ENCODE results near the gene ELF4.

GRCh38 chrX:130139474-130140201 lies 29.3 kb upstream of the ELF4 start:
- TF ChIP-seq CTCF (IDR thresholded peaks at IDR 0.05 in 2 of 3, conservative IDR thresholded peaks at IDR 0.05 in 1 of 3; ENCODE audit: control insufficient read depth in 2 of 3, extremely low read depth in 1 of 3, insufficient read depth in 1 of 3, low read depth in 3 of 3, low read length in 3 of 3) (no peak), MYC (IDR thresholded peaks at IDR 0.05; ENCODE audit: insufficient read depth, insufficient read length, insufficient replicate concordance, low read length, severe bottlenecking) (no peak), CEBPB (IDR thresholded peaks at IDR 0.05; ENCODE audit: borderline replicate concordance in 1 of 2, low read depth in 2 of 2, low read length in 2 of 2) (no peak), POLR2AphosphoS5 (IDR thresholded peaks at IDR 0.05; ENCODE audit: low read length) (no peak), EZH2 (IDR thresholded peaks at IDR 0.05; ENCODE audit: borderline replicate concordance, control insufficient read depth, low read depth, low read length) (no peak), NBN (IDR thresholded peaks at IDR 0.05) (no peak), NFIC (IDR thresholded peaks at IDR 0.05; ENCODE audit: low read depth, low read length) (no peak), USF2 (IDR thresholded peaks at IDR 0.05; ENCODE audit: borderline replicate concordance, low read depth, low read length) (no peak), ZNF217 (IDR thresholded peaks at IDR 0.05) (no peak), RAD51 (IDR thresholded peaks at IDR 0.05) (no peak)
- TF ChIP-seq, protein P1, sequence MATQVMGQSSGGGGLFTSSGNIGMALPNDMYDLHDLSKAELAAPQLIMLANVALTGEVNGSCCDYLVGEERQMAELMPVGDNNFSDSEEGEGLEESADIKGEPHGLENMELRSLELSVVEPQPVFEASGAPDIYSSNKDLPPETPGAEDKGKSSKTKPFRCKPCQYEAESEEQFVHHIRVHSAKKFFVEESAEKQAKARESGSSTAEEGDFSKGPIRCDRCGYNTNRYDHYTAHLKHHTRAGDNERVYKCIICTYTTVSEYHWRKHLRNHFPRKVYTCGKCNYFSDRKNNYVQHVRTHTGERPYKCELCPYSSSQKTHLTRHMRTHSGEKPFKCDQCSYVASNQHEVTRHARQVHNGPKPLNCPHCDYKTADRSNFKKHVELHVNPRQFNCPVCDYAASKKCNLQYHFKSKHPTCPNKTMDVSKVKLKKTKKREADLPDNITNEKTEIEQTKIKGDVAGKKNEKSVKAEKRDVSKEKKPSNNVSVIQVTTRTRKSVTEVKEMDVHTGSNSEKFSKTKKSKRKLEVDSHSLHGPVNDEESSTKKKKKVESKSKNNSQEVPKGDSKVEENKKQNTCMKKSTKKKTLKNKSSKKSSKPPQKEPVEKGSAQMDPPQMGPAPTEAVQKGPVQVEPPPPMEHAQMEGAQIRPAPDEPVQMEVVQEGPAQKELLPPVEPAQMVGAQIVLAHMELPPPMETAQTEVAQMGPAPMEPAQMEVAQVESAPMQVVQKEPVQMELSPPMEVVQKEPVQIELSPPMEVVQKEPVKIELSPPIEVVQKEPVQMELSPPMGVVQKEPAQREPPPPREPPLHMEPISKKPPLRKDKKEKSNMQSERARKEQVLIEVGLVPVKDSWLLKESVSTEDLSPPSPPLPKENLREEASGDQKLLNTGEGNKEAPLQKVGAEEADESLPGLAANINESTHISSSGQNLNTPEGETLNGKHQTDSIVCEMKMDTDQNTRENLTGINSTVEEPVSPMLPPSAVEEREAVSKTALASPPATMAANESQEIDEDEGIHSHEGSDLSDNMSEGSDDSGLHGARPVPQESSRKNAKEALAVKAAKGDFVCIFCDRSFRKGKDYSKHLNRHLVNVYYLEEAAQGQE (IDR thresholded peaks at IDR 0.05; ENCODE audit: low read depth, low read length) = no peak

All from GM12878 (cell line).